ENCODE measurements around the gene MAD1L1. TPM values are rescaled to one million over a fixed set of nuclear protein-coding genes. Genes with fewer than 3 reads are reported as not detected.
A peak's percentile ranks its signal among the peaks of the same experiment; 100 is the strongest.
"Not testable (repeated sequence)": the region's sequence is repeated elsewhere in the genome, so short reads cannot be mapped to it uniquely, and the experiment has no call there.

MAD1L1 gene
- total RNA-seq, 2 donors from 2014 or later = 51.2 to 63.8 TPM

DNA sequence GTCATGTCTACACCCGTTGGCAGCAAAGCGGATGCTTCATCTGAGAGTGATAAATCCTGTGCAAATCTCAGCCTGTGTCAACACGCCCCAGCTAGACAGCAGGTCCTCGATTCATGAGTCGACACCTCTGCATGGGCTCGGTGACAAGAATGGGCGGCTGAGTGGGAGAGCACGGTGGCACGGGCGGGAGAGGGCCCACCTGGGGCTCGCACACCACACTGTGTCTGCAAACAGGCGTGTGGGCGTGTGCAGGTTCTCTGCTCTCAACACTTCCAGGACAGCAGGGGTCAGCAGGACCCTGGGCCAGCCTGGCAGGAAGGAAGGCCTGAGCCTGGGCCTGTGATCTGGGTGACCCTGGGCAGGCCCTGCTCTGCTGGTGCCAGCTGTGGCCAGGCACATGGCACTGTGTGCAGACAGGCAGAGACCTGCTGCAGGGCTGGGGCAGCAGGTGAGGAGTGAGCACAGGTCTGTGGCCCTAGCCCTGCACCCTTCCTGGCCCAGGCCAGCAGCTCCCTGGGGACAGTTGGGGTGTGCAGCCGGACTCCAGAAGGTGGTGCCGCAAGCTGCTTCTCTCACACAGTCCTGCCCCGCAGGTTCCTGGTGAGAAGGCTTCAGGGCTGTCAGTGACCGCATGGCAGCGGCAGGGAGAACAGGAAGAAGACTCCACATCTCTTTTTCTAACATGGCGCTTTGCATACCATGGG lies 346.2 kb downstream of the MAD1L1 start:
- peaks cover 12 to 15% of the 10 kb centered on the region in 2 donors for H3K36me3 Mint-ChIP-seq (ENCODE audit: insufficient read depth in 2 of 2)
- H3K27me3 Mint-ChIP-seq (ENCODE audit: low read depth) = no peaks in the 10 kb centered on the region
- no peak overlapping the region for H3K4me3 Mint-ChIP-seq
- H3K4me1 Mint-ChIP-seq (ENCODE audit: low read depth) = peaks cover 5% of the 10 kb centered on the region
- no peak for ATAC-seq (replicated peaks in 1 of 2)
- no peak overlapping the region for H3K27ac Mint-ChIP-seq
- DNase-seq = no peak
- H3K9me3 Mint-ChIP-seq = peaks cover 2 to 15% of the 10 kb centered on the region in 2 donors

DNA sequence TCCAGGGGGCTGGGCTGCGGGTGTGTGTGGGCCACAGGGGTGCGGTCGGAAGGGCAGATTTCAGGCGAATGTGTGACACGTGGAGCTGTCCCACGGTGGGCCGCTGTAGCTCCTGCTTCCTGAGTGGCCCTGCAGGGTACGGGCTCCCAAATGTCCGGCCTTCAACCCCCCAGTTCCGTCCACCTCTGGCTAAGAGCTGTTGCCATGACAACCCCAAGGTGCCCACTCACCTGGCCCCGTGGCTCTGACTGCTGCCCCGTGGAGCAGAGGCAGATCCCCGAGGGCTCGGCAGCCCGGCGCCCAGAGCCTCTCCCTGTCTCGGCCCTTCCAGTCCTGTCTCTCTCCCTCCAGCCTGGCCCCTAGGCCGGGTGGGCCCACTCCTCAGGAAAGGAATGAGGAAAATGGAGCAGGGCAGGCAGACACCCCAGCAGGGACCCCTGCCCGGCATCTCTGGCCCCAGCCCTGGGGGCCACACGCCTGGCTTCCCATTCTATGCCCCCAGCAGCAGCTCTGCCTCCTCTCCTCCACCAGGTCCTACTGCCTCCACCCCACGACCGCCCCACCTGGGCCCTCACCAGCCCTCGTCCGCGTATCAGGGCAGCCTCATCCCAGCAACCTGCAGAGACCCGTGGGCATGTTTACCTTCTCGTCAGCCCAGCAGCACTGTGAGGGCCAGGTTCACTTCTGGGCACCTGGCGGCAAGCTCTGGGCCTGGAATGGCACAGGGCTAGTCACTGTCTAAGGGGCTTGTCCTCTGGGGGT lies 347.1 kb downstream of the MAD1L1 start:
- peaks cover 2 to 15% of the 10 kb centered on the region in 2 donors for H3K9me3 Mint-ChIP-seq
- peaks cover 5% of the 10 kb centered on the region for H3K4me1 Mint-ChIP-seq (ENCODE audit: low read depth)
- no peaks in the 10 kb centered on the region for H3K27me3 Mint-ChIP-seq (ENCODE audit: low read depth)
- no peak for DNase-seq
- H3K4me3 Mint-ChIP-seq = no peak overlapping the region
- H3K36me3 Mint-ChIP-seq (ENCODE audit: insufficient read depth in 2 of 2) = peaks cover 12 to 15% of the 10 kb centered on the region in 2 donors
- ATAC-seq (replicated peaks in 1 of 2) = no peak
- H3K27ac Mint-ChIP-seq = no peak overlapping the region

DNA sequence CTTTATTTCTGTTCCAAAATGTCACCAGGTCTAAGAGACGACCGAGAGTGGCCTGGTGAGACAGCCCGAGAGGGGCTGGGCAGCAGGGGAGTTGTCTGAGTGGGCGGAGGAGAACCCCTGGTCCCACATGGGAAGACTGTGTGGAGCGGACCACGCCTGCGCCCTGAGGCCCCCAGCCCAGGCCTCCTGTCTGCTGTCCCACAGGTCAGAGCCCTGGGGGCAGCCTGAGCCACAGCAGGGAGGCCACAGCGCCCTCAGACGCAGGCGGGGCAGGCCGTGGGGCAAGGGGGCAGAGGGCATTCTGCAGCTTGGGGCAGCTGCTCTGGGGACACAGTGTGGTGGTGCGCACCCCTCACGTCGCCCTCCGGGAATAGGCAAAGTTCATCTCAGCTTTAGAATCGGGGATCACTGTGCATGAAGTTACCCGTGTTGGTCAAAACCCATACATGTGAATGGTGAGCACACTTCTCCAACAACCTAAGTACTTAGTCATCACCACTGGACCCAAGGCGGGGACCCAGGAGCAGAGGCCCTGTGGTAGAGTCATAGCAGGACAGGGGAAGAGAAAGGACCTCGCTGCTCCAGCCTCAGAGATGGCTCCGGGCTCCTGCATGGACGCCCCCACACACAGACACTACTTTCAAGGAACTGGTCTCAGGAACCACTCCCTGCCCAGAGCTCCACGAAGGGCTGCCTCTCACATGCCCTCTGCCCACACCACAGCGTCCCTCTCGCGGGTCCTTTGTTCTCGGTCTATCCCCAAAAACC lies 348.0 kb downstream of the MAD1L1 start:
- H3K27ac Mint-ChIP-seq = no peak overlapping the region
- no peaks in the 10 kb centered on the region for H3K27me3 Mint-ChIP-seq (ENCODE audit: low read depth)
- no peak overlapping the region for H3K4me3 Mint-ChIP-seq
- H3K4me1 Mint-ChIP-seq (ENCODE audit: low read depth) = no peaks in the 10 kb centered on the region
- H3K9me3 Mint-ChIP-seq = peaks cover 2 to 15% of the 10 kb centered on the region in 2 donors
- DNase-seq (no peak), ATAC-seq (replicated peaks in 1 of 2) (no peak)
- peaks cover 12 to 15% of the 10 kb centered on the region in 2 donors for H3K36me3 Mint-ChIP-seq (ENCODE audit: insufficient read depth in 2 of 2)

DNA sequence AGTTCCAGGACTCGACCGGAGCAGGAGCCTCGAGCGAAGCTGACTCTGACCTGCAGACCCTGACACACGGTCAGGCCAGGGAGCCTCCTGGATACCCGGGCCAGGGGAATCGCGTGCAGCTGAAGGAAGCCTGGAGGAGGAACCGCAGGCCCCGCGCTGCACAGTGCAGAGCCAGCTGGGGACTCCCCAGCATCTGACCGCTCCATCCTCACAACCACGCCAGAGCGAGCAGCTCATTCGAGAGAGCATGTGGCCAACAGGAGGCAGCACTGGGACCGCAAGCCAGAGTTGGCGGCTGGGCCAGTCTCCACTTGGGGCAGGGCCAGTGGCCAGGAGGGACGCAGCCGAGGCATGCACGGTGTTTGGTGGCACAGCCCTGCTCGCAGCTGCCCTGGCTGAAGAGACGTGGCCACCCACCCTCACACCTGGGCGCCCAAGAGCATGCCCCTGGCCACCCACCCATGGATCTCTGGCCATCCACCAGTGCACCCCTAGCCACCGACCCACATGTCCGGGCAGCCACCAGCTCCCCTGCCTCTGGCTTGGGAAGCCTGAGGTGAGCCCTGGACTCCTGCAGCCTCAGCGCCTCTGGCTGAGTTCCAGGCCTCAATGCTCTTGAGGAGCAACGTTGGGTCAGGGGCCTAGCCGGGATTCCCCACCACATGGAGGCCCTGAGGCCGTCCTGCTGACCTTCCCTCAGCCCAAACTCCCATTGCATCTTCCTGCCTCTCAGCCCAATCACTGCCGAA lies 348.7 kb downstream of the MAD1L1 start:
- Mint-ChIP-seq H3K27me3 (ENCODE audit: low read depth) (no peaks in the 10 kb centered on the region), H3K4me3 (no peak overlapping the region), H3K9me3 (peaks cover 2 to 15% of the 10 kb centered on the region in 2 donors), H3K36me3 (ENCODE audit: insufficient read depth in 2 of 2) (peaks cover 12 to 15% of the 10 kb centered on the region in 2 donors), H3K27ac (no peak overlapping the region), H3K4me1 (ENCODE audit: low read depth) (no peaks in the 10 kb centered on the region)
- DNase-seq (no peak), ATAC-seq (replicated peaks in 1 of 2) (no peak)

DNA sequence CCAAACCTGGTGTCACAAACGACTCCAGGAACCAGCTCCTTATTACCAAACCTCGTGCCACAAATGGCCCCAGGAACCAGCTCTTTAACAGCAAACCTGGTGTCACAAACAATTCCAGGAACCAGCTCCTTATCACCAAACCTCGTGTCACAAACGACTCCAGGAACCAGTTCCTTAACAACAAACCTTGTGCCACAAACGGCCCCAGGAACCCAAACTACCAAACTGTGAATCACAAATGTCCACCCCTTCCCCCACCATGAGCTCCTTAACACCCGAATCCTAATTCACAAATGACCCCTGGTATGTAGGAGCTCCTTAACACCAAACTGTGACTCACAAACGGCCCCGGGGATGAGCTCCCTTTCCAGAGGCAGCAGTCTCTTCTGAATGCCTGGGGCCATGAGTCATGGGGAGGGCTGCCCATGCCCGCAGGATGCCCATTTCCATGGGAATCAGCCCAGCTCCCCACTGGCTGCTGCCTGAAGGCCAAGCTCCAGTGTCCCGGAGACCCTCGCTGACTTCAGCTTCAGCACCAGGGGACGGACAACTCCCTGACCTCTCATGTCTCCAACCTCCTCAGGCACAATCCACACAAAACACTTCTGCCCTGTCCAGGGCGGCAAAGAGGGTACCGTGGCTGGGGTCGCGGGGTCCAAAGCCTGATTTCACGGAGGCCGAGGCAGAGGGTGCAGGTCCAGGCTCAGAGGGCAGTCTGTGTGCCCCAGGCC lies 349.5 kb downstream of the MAD1L1 start:
- Mint-ChIP-seq H3K4me3 (no peak overlapping the region), H3K4me1 (ENCODE audit: low read depth) (no peaks in the 10 kb centered on the region), H3K27me3 (ENCODE audit: low read depth) (no peaks in the 10 kb centered on the region), H3K27ac (peak overlapping the region; percentile 2), H3K9me3 (peaks cover under 1 to 10% of the 10 kb centered on the region in 2 donors), H3K36me3 (ENCODE audit: insufficient read depth in 2 of 2) (peaks cover 8 to 9% of the 10 kb centered on the region in 2 donors)
- DNase-seq (no peak), ATAC-seq (replicated peaks in 1 of 2) (no peak)

DNA sequence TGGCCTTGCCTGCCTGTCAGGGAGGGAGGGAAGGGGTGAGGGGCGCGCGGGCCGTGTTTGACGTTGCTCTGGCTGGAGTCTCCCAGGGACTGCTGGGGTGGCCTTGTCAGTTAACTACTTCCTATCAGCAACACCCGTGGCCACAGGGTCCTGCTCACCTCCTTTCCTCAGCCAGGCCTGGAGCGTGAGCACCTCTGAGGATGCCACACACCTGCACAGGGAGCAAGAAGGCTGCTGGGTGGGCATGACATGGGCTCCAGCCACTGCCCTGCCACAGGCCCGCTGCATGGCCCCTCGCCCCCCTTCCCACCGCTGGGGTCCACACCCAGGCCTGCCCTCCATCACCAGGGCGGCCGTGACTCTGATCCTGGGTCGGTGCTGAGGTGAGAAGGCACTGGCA lies 350.3 kb downstream of the MAD1L1 start:
- Mint-ChIP-seq H3K9me3 (peaks cover 1 to 2% of the 10 kb centered on the region in 2 donors), H3K36me3 (ENCODE audit: insufficient read depth in 2 of 2) (peaks cover 4 to 8% of the 10 kb centered on the region in 2 donors), H3K27ac (no peak overlapping the region), H3K4me3 (no peak overlapping the region), H3K27me3 (ENCODE audit: low read depth) (no peaks in the 10 kb centered on the region), H3K4me1 (ENCODE audit: low read depth) (no peaks in the 10 kb centered on the region)
- ATAC-seq (replicated peaks in 1 of 2) (no peak), DNase-seq (no peak)

DNA sequence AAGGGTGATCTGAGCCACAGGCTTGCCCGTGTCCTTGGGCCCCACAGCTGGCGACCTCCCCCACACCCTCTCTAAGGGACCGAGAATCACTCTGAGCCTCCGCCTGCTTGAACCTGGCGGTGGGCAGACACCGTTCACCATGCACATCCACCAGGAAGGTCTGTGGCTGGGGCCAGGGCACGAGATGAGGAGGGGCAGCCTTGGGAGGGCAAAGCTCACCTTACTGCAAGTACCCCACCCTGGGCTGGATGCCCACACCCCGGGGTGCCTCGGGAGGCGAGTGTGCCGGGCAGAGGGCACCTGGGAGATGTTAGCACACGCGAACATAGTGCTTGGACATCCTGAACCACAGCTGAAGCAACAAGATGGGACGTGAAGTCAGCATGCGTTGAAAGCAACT lies 350.8 kb downstream of the MAD1L1 start:
- ATAC-seq (replicated peaks in 1 of 2) (no peak), DNase-seq (no peak)
- no peak overlapping the region for H3K27ac Mint-ChIP-seq
- peaks cover 0 to 1% of the 10 kb centered on the region in 2 donors for H3K9me3 Mint-ChIP-seq
- H3K27me3 Mint-ChIP-seq (ENCODE audit: low read depth) = no peaks in the 10 kb centered on the region
- no peaks in the 10 kb centered on the region for H3K4me1 Mint-ChIP-seq (ENCODE audit: low read depth)
- no peak overlapping the region for H3K4me3 Mint-ChIP-seq
- peaks cover 2 to 9% of the 10 kb centered on the region in 2 donors for H3K36me3 Mint-ChIP-seq (ENCODE audit: insufficient read depth in 2 of 2)

DNA sequence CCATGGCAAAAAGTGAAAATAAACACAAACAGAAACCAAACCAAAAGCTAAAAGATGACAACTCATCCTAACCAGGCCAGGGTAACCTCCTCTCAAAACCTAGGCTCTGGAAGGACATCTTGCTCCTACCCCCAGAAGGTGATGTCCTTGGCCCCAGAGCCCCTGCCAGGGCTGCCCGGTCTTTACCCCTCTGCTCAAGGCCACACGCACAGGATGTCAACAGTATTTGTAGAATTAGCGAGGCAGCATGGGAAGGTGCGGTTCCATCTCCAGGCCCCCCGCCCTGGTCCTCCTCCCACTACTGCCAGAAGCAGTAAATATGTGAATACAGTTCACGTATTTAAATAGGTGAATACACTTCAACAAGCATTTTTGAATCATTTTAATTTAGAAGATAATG lies 356.1 kb downstream of the MAD1L1 start:
- H3K36me3 Mint-ChIP-seq (ENCODE audit: insufficient read depth in 2 of 2); DNase-seq; H3K4me3 Mint-ChIP-seq; H3K9me3 Mint-ChIP-seq; H3K27ac Mint-ChIP-seq; H3K4me1 Mint-ChIP-seq (ENCODE audit: low read depth); H3K27me3 Mint-ChIP-seq (ENCODE audit: low read depth); ATAC-seq (replicated peaks in 1 of 2): not testable (repeated sequence)

DNA sequence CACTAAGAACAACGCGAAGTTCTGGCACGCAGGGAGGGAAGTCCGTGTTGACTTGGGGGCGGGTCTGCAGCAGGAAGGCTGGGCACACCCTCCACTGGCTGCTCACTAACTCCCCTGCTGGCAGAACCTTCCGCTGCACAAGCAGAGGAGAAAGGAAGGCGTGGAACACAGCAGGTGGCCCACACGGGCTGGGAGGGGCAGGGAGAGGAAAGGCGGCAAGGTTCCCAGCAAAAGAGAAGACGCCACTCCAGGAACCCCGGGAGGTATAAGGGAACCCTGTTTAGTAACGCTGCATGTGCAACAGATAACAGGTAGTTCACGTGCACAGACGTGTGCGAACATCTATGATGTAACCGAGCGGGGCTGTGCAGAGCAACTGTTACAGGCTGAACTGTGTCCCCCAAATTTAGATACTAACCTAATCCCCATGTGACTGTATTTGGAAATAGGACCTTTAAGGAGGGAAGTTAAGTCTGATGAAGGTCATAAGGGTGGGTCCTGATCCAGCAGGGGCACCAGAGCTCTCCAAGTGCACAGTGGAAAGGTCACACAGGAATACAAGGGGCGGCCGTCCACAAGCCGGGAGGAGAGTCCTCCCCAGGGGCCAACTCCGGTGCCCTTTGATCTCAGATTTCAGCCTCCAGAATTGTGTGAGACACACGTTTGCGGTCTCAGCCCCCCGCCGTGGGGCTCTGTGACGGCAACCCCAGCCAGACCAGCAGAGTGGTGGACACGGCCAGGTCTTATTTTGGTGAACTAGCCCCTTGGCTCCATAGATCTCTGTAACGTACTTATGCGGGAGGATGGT lies 357.1 kb downstream of the MAD1L1 start:
- not testable (repeated sequence) for H3K4me1 Mint-ChIP-seq (ENCODE audit: low read depth); H3K4me3 Mint-ChIP-seq; DNase-seq; H3K9me3 Mint-ChIP-seq; H3K27ac Mint-ChIP-seq; H3K27me3 Mint-ChIP-seq (ENCODE audit: low read depth)
- ATAC-seq (replicated peaks in 1 of 2) = peak; percentile 87 to 88
- peaks cover 8 to 11% of the 10 kb centered on the region in 2 donors for H3K36me3 Mint-ChIP-seq (ENCODE audit: insufficient read depth in 2 of 2)

DNA sequence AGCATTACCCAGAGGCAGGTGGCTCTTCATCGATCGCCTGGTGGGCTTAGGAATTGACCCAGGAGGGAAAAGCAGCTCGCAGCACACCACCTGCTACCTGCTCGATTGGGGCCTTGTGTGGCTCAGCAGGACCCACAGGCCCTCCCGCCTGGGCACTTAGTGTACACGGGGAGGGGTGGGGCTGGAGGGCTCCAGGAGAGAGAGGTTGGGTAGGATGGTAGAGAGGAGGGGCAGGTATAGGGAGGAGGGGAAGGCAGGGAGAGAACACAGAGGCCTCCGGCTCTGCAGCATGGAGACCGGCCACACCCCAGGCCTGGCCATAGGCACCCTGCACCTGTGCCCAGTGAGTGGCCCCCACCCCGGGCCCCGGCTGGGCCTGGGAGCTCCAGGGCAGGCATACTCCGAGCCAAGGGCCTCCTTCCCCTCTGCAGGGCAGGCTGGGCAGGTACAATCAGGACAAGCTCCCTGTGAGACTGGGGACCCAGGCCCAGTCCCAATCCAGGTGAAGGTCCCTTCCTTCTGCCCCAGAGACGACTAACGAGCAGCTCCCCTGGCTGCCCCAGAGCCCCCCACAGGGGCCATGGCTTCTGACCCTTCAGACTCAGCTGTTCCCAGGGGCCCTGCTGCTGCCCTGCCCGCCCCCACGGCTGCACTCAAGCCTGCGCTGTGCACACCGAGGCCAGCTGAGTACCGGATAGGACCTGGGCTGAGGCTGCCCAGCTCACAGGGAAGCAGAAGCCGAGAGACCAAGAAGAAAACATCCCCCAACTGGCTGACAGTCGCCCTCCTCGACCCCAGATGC lies 358.0 kb downstream of the MAD1L1 start:
- H3K27me3 Mint-ChIP-seq (ENCODE audit: low read depth); H3K4me3 Mint-ChIP-seq; H3K27ac Mint-ChIP-seq; DNase-seq; H3K4me1 Mint-ChIP-seq (ENCODE audit: low read depth): not testable (repeated sequence)
- Mint-ChIP-seq H3K36me3 (ENCODE audit: insufficient read depth in 2 of 2) (peaks cover 8 to 11% of the 10 kb centered on the region in 2 donors), H3K9me3 (peaks cover 8 to 11% of the 10 kb centered on the region in 2 donors)
- ATAC-seq (replicated peaks in 1 of 2) = peak in 1 of 2 donors; percentile 21

Measured in activated T-cell treated with anti-CD3 and anti-CD28 coated beads, Interleukin-2, amount 50 U/mL, for 72 hours (primary cell).